GM21723 (cell line): ENCODE data around the gene POU6F1.

Experiments used
- ATAC-seq: cut with Tn5 transposase; IDR thresholded peaks from one replicate; pipeline ENCODE4 v1.9.1; 2021; ENCODE audit warnings: mild to moderate bottlenecking, moderate library complexity; ENCODE audit not compliant: unreplicated experiment

The POU6F1 gene

GRCh38 chr12:51198568-51199365 lies 19.1 kb downstream of the POU6F1 start:
- no peak for ATAC-seq

GRCh38 chr12:51197736-51198567 lies 19.9 kb downstream of the POU6F1 start:
- no peak for ATAC-seq

GRCh38 chr12:51196547-51196946 lies 21.3 kb downstream of the POU6F1 start:
- ATAC-seq: no peak

DNA sequence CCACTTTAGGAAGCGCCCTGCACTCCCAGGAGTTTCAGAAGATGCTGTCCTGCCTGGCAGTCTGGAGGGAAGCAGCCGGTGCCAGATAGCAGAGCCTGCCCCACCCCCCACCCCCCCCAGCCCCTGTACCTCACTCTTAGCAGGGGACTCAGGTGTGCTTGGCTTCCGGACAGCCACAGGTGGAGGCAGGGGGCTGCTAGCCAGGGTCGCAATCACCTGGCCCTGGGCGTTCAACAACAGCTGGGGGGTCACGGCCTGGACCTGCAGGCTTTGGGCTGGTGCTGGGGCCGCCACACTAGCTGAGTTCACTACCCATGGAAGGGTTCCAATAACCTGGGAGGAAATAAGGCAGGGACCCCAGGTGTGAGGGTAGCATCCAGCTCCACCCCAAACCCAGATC lies 22.0 kb downstream of the POU6F1 start:
- ATAC-seq: no peak

DNA sequence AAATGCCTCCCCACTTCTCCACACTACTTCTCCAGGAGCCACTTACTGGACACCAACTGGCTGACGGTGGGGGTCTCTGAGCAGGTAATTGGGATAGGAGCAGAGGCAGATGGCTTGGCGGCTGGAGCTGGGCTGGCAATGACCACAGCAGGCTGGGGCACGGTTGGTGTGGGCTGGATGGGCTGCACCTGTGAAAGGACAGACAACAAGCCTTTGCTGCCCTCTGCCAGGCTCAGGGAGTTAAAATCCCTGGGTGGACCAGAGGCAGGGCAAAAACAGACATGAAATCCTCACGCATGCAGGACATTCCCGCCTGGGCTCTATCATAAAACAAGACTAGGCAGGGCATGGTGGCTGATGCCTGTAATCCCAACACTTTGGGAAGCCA lies 25.6 kb downstream of the POU6F1 start:
- no peak for ATAC-seq

DNA sequence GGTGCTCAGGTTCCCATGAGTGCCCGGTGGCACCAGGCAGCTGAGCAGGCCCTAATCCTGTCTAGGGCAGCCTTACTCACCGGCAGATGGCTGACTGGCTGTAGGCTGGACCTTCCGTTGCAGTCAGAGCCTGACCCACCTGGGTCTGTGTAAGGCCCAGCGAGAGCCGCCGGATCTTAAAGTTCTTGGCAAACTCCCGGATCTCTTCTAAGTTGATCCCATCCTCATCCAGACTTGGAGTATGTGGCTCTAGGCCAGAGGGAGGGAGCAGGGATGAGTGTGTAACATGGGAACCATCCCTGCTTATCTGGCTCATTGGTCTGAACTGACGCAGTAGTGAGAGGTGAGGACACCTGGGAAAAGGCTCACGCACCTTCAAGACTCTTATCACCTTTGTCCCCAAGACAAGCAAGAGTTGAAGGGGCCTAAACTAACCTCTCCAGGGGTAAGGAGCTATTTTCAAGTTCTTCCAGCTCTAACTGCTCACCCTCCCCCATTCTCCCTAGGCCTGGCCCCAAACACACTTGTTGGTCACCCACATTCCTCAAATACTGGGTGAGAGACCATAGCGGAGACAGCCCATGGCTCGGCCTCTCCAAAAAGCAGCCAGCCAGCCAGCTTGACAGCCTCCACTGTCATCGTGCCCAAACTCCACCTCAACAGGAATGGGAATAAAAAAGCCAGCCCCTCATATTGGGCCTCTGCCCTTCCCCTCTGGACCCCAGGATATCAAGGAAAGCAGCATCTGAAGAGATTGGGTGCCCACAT lies 26.2 kb downstream of the POU6F1 start:
- ATAC-seq: no peak

- ATAC-seq: no peak
Observed at GRCh38 chr12:51190820-51191219, 27.0 kb downstream of the POU6F1 start.

DNA sequence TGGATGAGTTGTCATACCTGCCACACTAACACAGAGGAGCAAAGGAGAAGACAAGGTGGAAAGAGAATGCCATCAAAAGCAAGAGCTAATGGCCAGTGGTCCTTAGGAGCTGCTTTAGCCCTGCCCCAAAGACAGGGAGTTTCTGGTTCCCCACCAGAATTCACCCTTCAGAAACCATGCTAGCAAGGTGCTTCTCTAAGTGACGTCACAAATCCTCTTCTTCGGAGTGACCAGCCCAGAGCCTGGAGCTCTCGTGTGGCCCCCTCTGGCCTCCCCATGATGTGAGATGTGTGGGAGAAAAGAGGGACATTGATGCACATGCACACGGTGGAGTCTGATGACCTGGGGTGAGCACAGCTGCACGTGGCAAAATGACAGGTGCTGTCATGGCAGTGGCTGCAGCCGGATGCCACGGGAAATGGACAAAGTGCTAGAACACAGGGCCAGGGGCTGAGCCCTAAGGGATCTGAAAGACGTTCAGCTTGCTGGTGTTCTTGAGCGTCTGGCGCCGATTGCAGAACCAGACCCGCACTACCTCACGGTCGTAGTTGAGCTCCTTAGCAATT lies 28.0 kb downstream of the POU6F1 start:
- ATAC-seq: no peak

DNA sequence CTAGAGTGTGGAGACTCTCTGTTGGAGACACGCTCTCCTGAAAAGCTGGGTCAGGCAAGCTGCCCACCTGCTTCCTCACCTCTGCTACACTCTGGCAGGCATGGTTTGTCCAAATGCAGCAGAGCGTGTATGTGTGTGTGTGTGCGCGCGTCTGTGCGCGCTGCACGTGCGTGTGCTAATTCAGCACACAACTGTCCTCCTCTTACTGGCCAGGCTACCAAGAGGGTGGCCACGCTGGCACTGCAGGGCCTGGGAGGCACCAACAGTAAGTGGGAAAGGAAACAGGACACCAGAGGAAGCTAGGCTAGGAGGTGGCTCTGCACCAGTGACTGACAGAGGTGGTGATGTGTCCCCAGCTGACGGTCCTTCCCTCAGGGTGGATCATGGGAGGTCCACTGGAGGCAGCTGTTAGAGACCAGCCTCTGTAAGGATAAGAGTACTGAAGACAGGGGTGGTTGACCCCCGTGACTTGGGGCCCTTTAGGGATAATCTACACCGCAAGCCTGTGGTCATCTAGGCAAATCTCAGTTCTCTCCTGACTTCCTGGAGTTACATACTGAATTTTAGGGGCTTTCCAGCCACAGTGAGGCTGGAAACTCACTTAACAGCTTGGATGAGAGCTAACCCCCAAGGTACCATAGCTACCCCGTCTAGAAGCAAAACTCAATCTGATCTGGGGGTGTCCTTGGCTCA lies 29.4 kb downstream of the POU6F1 start:
- peak; percentile 67 for ATAC-seq

- ATAC-seq: no peak
Observed at GRCh38 chr12:51187370-51187987, 30.4 kb downstream of the POU6F1 start.

GRCh38 chr12:51186465-51187085 lies 31.3 kb downstream of the POU6F1 start:
- ATAC-seq: no peak

GRCh38 chr12:51185171-51185717 lies 32.6 kb downstream of the POU6F1 start:
- ATAC-seq: no peak

GRCh38 chr12:51183816-51184215 lies 34.0 kb downstream of the POU6F1 start:
- no peak for ATAC-seq

DNA sequence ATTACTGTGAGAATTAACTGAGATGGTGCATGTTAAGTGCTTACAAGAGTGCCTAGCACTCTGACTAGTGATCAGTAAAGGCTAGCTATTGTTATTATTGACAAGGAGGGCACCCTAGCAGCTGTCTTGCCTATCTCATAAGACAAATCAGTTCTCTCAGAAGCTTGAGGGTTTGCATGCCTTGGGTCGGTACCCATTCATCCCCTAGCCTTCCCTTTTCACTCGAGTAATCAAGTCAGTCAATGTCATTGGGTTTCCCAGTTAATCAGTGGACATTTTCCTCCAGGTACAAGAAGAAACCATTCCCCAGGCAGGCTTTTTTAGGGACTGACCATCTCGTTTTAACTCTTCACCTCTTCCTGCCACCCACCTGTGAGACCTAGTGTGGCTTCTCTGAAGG lies 34.5 kb downstream of the POU6F1 start:
- no peak for ATAC-seq

DNA sequence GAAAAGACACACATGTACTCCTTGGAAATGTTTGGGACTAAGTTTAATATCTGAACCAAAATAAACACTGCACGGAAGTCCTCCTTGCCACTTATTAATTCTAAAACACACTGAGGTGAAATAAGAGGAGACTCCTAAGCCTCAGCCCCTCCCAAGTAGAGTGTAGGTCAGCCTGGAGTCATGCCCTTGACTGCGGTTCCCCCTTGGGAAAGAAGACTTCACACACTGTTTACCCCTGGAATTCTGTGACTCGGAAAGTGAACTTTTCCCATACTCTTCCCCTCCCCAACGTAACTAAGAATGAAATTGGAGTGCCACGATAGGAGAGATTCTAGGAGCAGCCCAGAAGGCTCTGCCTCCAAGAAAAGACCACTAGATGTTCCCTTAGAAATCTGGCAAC lies 36.3 kb downstream of the POU6F1 start:
- ATAC-seq: no peak

DNA sequence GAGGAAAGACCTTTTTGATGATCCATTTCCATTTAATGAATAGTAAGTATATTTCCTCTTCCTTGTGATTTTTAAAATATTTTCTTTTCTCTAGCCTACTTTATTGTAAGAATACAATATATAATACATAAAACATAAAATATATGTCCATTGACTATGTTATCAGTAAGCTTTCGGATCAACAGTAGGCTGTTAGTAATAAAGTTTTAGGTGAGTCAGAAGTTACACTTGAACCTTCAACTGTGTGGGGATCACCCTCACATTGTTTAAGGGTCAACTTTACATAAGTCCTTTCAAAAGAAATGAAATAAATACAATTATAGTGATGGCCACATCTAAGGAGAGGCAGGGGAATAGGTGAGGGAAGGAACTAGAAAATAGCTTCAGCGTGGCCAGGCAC lies 40.0 kb downstream of the POU6F1 start:
- ATAC-seq: no peak

- no peak for ATAC-seq
Observed at GRCh38 chr12:51174501-51174900, 43.4 kb downstream of the POU6F1 start.

DNA sequence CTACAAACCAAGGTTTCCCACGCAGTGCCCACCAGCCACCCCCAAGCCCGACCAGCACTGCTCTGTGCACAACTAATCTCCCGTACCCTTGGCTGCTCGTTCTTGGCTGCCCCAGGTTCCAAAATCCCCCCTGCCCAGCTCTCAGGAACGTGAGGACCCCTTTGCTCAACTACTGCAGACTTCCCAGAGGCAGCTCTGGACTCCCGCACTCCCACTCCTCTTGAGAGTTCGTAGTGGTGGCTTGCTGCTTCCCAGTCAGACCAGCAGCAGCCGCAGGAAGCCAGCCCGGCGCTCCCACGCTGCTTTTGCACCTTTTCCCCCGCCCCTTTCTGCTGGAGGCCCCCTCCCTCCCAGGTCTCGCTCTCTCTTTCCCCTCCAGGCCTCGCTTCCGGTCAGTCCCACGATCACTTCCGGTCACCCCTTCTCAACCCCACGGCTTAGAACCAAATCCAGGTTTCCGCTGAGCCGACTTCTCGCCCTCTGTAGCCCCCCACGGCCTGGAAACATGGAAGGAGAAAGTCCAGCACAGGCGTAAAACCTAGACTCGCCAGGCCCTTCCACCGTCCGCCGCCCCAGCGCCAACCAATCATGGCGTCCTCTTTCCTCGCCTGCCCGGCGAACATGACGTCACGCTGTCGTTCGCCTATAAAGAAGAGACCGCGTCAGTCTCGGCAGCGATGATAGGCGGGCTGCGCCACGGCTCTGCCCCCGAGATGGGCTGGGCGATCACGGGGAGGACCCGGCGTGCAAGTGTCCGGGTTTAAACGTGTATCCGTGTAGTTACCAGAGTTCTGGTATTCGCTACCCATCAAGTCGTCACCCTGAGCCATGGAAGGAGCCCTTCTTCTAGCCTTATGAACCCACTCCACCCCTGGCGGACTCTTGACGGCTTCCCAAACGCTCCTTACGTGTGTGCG lies 45.1 kb downstream of the POU6F1 start, which contains the start of gene TFCP2:
Gene TFCP2, minus strand, starts transcription at position 621 of the 917 bp plus-strand sequence. CDS start 713 bp downstream, outside the sequence.
- peak; percentile 91 for ATAC-seq
